Islet of Langerhans (tissue), 1 donor: ENCODE data around the gene UROD.
"Not testable (repeated sequence)": the region's sequence is repeated elsewhere in the genome, so short reads cannot be mapped to it uniquely, and the experiment has no call there.

Source experiments
- FAIRE-seq: peaks from one replicate; lab custom pipeline; 2011; peaks lifted over from hg19 to GRCh38; lab: Jason Lieb, UNC

Gene UROD

DNA sequence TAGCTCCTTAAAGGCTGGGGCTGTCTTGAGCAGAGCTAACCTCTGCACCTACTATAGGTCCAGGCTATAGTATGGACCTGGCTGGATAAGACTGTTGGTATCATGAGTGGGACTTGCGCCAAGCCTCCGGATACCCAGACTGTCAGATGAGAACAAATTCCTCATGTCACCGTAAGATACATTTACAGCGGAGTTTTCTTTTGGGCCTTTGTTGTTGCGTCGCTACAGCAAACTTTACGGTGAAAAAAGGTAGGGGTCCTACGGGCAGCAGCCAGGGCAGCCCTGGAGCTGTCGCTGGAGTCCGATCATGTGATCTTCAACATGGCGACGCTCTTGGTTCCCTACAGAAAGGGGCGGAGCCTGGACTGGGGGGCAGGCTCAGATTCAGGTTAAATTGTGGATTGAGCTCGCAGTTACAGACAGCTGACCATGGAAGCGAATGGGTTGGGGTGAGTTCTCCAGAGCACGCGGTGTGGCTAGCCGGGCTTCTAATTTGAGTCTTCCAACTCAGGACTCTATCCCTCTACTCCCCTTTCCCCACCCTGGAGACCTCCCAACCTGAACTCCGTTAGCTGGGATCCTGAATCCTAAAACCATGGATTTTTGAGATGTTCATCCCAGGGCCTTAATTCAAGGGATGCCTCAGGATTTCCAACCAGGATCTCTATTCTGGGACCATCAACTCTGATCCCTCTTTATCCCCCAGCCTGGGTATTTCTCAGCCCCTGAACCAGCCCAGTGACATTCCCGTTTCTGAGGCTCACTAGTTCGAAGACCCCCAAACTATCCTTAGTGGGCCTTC, at the start of gene UROD:
UROD (plus strand) TSS at position 418 of the 802 bp plus-strand sequence; CDS start at position 430, 12 bp downstream.
- peak; percentile 93 for FAIRE-seq

DNA sequence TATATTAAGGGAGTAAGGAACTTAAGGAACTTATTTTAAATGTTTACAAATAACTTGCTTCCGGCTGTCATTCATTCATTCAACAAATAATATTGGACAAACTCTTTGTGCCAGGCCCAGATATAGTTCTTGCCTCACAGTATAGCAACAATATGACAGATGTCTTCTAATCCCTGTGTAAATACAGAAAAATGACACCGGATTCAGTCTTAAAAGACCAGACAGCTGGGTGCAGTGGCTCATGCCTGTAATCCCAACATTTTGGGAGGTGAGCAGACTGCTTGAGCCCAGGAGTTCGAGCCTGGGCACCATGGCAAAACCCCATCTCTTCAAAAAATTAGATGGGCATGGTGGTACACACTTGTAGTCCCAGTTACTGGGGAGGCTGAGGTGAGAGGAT, 49.3 kb upstream of the UROD start:
- no peak for FAIRE-seq

GRCh38 chr1:44964396-44964795, 47.7 kb upstream of the UROD start:
- FAIRE-seq, result no peak

GRCh38 chr1:44970317-44970716, 41.7 kb upstream of the UROD start:
- FAIRE-seq, result no peak

GRCh38 chr1:44973645-44974044, 38.4 kb upstream of the UROD start:
- no peak for FAIRE-seq

DNA sequence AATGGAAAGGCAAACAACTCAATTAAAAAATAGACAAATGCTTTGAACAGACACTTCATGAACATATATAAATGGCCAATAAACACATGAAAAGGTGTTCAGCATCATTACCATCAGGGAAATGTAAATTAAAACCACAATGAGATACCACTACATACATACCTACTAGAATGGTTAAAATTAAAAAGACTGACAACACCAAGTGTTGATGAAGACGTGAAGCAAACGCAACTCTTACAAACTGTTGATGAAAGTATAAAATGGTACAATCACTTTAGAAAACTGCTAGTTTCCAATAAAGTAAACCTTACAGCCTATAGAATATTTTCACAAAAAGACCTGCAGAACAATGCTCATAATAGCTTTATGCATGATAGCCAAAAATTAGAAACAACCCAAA, 35.8 kb upstream of the UROD start:
- FAIRE-seq, result no peak

DNA sequence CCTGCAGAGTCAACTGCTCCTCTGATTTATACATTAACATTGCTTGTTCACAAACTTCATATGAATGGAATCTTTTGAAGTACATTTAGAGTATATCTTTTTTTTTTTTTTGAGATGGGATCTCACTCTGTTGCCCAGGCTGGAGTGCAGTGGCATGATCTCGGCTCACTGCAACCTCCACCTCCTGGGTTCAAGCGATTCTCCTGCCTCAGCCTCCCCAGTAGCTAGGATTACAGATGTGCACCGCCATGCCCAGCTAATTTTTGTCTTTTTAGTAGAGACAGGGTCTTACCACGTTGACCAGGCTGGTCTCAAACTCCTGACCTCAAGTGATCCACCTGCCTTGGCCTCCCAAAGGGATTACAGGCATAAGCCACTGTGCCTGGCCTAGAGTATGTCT, 34.7 kb upstream of the UROD start:
- FAIRE-seq, result not testable (repeated sequence)

GRCh38 chr1:44985747-44986359, 26.2 kb upstream of the UROD start:
- no peak for FAIRE-seq

DNA sequence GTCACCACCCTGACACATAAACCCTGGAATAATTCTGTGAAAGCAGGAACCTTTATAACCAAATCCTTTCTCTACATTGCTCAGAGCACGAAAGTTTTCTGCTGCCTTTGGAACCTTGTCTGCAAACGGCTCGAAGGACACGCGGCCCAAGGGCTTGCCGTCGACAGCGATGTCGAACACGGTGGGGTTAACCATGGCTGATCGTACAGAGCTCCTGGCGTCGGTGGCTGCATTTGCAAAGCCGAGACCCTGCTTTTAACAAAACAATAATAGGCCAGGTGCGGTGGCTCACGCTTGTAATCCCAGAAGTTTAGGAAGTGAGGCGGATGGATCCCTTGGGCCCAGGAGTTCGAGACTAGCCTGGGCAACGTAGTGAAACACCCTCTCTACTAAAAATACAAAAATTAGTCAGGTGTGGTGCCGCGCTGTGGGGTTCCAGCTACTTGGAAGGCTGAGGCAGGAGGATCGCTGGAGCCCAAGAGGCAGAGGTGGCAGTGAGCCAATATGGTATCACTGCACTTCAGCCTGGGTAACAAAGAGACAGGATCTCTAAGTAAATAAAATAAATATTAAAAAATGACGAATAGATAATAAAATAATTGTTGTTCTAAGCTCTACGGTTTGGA, 23.4 kb upstream of the UROD start:
- no peak for FAIRE-seq

GRCh38 chr1:44994309-44994898, 17.6 kb upstream of the UROD start:
- FAIRE-seq, result no peak

DNA sequence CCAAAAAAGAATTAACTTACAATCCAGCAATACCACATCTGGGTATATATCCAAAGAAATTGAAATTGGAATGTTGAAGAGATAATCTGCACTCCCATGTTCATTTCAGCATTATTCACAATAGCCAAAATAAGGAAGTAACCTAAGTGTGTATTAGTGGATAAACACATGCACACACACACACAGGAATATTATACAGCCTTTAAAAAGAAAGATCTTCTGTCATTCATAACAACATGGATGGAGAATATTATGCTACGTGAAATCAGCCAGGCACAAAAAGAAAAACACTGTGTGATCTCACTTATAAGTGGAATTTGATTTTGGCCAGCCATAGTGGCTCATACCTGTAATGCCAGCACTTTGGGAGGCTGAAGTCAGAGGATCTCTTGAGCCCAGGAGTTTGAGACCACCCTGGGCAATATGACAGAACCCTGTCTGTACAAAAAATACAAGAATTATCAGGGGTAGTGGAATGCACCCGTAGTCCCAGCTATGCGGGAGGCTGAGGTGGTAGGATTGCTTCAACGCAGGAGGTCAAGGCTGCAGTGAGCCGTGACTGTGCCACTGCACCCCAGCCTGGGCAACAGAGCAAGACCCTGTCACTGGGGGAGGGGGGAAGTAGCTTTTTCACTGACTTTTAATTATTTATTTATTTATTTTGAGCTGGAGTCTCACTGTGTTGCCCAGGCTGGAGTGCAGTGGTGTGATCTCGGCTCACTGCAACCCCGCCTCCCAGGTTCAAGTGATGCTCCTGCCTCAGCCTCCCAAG, 16.4 kb upstream of the UROD start:
- no peak for FAIRE-seq

- FAIRE-seq, result no peak
These were observed 12.8 kb upstream of the UROD start for GRCh38 chr1:44999232-44999631.

DNA sequence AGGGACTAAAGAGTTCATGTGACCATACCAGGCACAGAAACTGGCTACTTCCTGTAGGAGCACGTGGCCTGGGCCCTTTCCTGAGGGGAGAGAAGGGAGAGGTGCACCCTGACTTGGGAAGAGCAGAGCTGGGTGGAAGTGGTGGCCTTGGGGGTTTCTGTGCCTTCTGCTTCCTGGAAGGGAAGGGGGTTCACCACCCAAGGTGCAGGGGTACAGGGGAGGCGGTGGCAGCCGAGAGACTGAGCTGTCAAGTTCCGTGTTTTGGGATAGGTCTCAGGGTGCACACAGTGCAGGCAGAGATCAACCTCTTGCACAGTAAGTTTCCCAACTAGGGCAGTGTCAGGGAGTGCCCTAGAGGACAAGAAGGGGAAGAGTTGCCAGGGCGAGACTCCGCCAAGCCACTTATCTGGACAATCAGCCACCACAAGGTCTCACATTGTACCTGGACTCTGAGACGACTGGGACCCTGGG, 11.0 kb upstream of the UROD start:
- no peak for FAIRE-seq

- FAIRE-seq, result not testable (repeated sequence)
These were observed 10.5 kb upstream of the UROD start for GRCh38 chr1:45001576-45001975.

GRCh38 chr1:45002650-45003645, 9.1 kb upstream of the UROD start:
- FAIRE-seq, result no peak

DNA sequence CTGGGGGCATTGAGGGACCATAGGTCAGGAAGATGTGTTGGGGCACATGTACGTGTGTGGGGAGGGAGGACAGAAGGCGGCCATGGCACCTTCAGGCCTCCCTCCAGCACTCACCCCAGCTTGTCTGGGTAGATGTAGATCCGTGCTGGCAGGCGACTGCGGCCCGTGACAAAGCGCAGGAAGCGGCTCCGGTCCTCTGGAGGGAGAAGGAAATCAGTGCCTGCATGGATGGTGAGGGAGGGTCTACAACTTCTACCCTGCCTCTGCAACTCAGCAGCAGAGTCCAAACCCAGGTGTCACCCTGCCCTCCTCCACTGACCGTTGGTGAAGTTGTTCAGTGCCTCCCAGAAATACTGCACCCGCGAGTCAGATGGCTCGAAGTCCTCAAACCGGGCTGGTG, 8.3 kb upstream of the UROD start:
- no peak for FAIRE-seq

DNA sequence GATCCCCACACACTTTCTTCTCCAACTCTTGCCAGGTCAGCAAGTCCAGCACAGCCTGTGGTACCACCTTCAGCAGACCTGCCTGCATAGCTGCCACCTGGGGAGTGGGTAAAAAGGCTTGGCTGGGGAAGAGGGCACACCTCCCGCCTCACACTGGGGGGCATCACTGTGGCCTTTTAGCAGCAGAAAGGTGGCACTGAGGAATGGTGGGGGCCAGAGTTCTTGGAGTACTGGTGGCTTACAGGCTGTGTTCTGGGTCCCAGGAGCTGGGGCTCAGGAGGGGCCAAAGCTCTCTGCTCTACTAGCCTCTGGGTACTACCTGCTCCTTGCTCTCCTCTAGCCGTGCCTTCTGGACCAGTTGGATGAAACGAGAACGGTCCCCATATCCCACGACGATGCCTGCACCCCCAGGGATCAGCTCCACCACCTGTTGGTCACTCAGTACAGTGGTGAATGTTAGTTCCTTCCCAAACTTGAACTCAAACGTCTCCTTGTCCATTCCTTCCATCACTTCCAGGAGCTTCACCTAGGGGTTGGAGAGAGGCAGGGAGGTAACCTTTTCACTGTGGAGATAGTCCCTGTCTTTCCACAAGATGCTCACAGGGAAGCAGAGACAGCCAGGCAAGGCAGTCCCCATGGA, 7.7 kb upstream of the UROD start:
- no peak for FAIRE-seq

GRCh38 chr1:45005761-45006160, 6.3 kb upstream of the UROD start:
- no peak for FAIRE-seq

DNA sequence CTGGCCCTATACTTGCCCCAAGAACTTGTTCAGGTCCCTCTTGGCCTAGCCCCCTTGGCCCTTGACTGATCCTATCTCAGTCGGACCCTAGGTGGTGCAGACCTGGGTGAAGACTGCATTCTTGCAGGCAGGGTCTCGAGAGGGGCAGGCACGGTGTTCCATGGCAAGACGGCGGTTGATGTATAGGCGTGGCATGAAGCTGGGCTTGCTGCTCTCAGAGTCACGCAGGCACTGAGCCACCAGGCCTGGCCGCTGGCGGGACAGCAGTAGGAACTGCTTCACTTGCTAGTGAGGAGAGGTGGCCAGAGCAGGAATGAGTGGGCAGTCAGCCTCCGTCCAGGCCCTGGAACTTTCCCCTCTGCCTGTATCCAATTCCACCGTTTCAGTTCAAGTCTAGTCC, 4.7 kb upstream of the UROD start:
- FAIRE-seq, result no peak

- FAIRE-seq, result no peak
These were observed 4.0 kb upstream of the UROD start for GRCh38 chr1:45008076-45008475.
